CD14-positive monocyte (primary cell): ENCODE results near the gene CCDC77. TPM values are rescaled to one million over a fixed set of nuclear protein-coding genes. Genes with fewer than 3 reads are reported as not detected.
A peak's percentile ranks its signal among the peaks of the same experiment; 100 is the strongest.

Experiments used
- DNase-seq, 3 donors: peaks; one replicate each; pipeline ENCODE4 v3.0.0-alpha.2; 2011 to 2022
- H2AFZ ChIP-seq: 2 replicates; pipeline ENCODE4 v1.6.0; 2012; ENCODE audit warnings: mild to moderate bottlenecking, low read depth, low read length, inconsistent platforms; ENCODE audit not compliant: insufficient read depth, poor library complexity, severe bottlenecking
- H3K27ac ChIP-seq, 2 donors: 1 replicate in 1 of 2; 2 replicates in 1 of 2; pipeline ENCODE4 v1.5.1; 2012 to 2013; ENCODE audit warnings: low read length in 2 of 2, control low read depth in 1 of 2, inconsistent platforms in 1 of 2, low read depth in 1 of 2, mild to moderate bottlenecking in 1 of 2
- H3K27me3 ChIP-seq, 2 donors: one replicate each; pipeline versions ENCODE4 v1.6.0 to v1.6.1; 2011 to 2013; ENCODE audit warnings: low read length in 2 of 2; ENCODE audit not compliant: control insufficient read depth in 2 of 2, insufficient read depth in 2 of 2
- H3K36me3 ChIP-seq, 2 donors: replicated peaks in 1 of 2; 1 replicate in 1 of 2; 2 replicates in 1 of 2; pipeline versions ENCODE4 v1.5.1 to v1.6.1; 2012 to 2013; ENCODE audit warnings: low read length in 2 of 2, control low read depth in 1 of 2, inconsistent platforms in 1 of 2, mild to moderate bottlenecking in 1 of 2; ENCODE audit not compliant: insufficient read depth in 2 of 2, control insufficient read depth in 1 of 2
- H3K4me1 ChIP-seq, 2 donors: 1 replicate in 1 of 2; 2 replicates in 1 of 2; pipeline versions ENCODE4 v1.5.1 to v1.6.1; 2012 to 2013; ENCODE audit warnings: low read length in 2 of 2, control low read depth in 1 of 2, inconsistent platforms in 1 of 2, mild to moderate bottlenecking in 1 of 2, moderate library complexity in 1 of 2; ENCODE audit not compliant: insufficient read depth in 2 of 2, control insufficient read depth in 1 of 2
- H3K4me2 ChIP-seq: replicated peaks from 2 replicates; pipeline ENCODE3; 2012; ENCODE audit warnings: low read length, moderate library complexity, mild to moderate bottlenecking; ENCODE audit not compliant: poor library complexity, severe bottlenecking; ENCODE audit errors: extremely low read depth
- H3K4me3 ChIP-seq, 3 experiments: fragments of 200-600 bp in 1 of 3; sonication (generic) in 1 of 3; replicated peaks in 1 of 3; 1 replicate in 2 of 3; 2 replicates in 1 of 3; pipeline ENCODE4 v1.5.1; 2011 to 2013; ENCODE audit warnings: low read length in 3 of 3, mild to moderate bottlenecking in 3 of 3, control low read depth in 2 of 3, low read depth in 2 of 3, inconsistent platforms in 1 of 3, moderate library complexity in 1 of 3
- H3K79me2 ChIP-seq: 2 replicates; pipeline ENCODE4 v1.6.0; 2012; ENCODE audit warnings: mild to moderate bottlenecking, control low read depth, inconsistent platforms, low read length, moderate library complexity; ENCODE audit not compliant: insufficient read depth
- H3K9ac ChIP-seq: 2 replicates; pipeline ENCODE4 v1.6.0; 2017; ENCODE audit warnings: low read length, mild to moderate bottlenecking; ENCODE audit not compliant: insufficient read depth, poor library complexity, severe bottlenecking
- H3K9me3 ChIP-seq, 2 donors: replicated peaks in 1 of 2; 1 replicate in 1 of 2; 2 replicates in 1 of 2; pipeline versions ENCODE4 v1.5.1 to v1.6.1; 2012 to 2013; ENCODE audit warnings: low read length in 2 of 2, control low read depth in 1 of 2; ENCODE audit not compliant: control insufficient read depth in 1 of 2, insufficient read depth in 1 of 2
- H4K20me1 ChIP-seq: 2 replicates; pipeline ENCODE4 v1.6.0; 2012; ENCODE audit warnings: mild to moderate bottlenecking, low read length, control low read depth, moderate library complexity; ENCODE audit not compliant: insufficient read depth
- H3K27ac Mint-ChIP-seq, 7 donors: one replicate each; pipeline ENCODE4 v1.8.0; 2020; ENCODE audit warnings: mild to moderate bottlenecking in 7 of 7, mixed read lengths in 7 of 7, moderate library complexity in 6 of 7, inconsistent platforms in 2 of 7
- H3K27me3 Mint-ChIP-seq, 3 donors: one replicate each; pipeline ENCODE4 v1.8.0; 2021 to 2022; ENCODE audit warnings: low read depth in 3 of 3, mild to moderate bottlenecking in 3 of 3, mixed read lengths in 3 of 3, moderate library complexity in 3 of 3, inconsistent platforms in 1 of 3
- H3K36me3 Mint-ChIP-seq, 2 donors: one replicate each; pipeline ENCODE4 v1.8.0; 2020; ENCODE audit warnings: mixed read lengths in 2 of 2, inconsistent platforms in 1 of 2, mild to moderate bottlenecking in 1 of 2
- H3K4me1 Mint-ChIP-seq: one replicate; pipeline ENCODE4 v1.8.0; 2020; ENCODE audit warnings: mild to moderate bottlenecking, mixed read lengths
- H3K4me3 Mint-ChIP-seq, 2 donors: one replicate each; pipeline ENCODE4 v1.8.0; 2020; ENCODE audit warnings: mild to moderate bottlenecking in 2 of 2, mixed read lengths in 2 of 2, moderate library complexity in 1 of 2
- H3K9me3 Mint-ChIP-seq, 7 donors: one replicate each; pipeline ENCODE4 v1.8.0; 2020 to 2022; ENCODE audit warnings: mixed read lengths in 7 of 7, mild to moderate bottlenecking in 6 of 7, moderate library complexity in 6 of 7, inconsistent platforms in 2 of 7
- CTCF ChIP-seq: fragments of 200-600 bp; IDR thresholded peaks from one replicate; pipeline ENCODE4 v1.8.0; 2022; ENCODE audit warnings: antibody characterized with exemption, mild to moderate bottlenecking
- WGBS: methylation state at CpG from one replicate; pipeline ENCODE4 v1.1.5; 2013; ENCODE audit warnings: missing lambda C conversion rate; ENCODE audit not compliant: insufficient coverage; 5-methylcytosine and 5-hydroxymethylcytosine counted together
- intact Hi-C, 2 donors: fragments of 100-400 bp; cut with micrococcal nuclease; formaldehyde crosslinking; loops; one replicate each; pipeline versions ENCODE4 v1.15.0 to v1.15.1; 2023
- polyA plus RNA-seq, 3 donors: library from polyadenylated mRNA; depleted of rRNA in 1 of 3; unstranded in 2 of 3; stranded (reverse) in 1 of 3; fragments of 300-500 nt in 2 of 3; fragments of >200 nt in 1 of 3; fragmentation: Illumina TruSeq in 2 of 3; gene quantifications; 1 replicate in 2 of 3; 2 replicates in 1 of 3; pipeline ENCODE4 v1.2.3, GENCODE V29; 2012 to 2021

Gene CCDC77
- polyA plus RNA-seq, 3 donors: 4.1 to 7.7 (median 5.1) TPM

DNA sequence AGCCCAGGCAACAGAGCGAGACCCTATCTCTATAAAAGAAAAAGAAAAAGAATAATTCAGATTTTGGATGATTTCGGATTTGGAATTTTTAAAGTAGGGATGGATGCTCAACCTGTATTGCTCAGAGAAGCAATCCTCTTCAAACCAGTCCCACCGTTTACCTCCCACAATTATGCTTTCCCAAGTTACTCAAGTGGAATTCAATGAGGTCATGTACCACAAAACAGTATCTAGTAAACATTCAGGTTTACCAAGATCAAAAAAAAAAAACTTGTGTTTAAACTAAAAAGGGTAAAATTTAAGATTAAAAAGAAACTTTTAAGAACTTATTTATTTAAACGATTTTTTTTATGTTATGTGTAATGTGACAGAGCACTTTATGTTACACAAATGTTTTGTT is 14.8 kb upstream of the CCDC77 start:
- H3K9me3 Mint-ChIP-seq: peaks cover 0 to 4% (median 0%) of the 10 kb centered on the region in 7 donors
- no peak overlapping the region for H3K27ac Mint-ChIP-seq
- peak overlapping the region in 1 of 2 donors; percentile 24 for H3K27ac ChIP-seq
- H3K4me3 Mint-ChIP-seq: peak overlapping the region in 1 of 2 donors; percentile 26
- peaks cover 72% of the 10 kb centered on the region for H3K79me2 ChIP-seq
- intact Hi-C loops: no loop called here
- peaks cover 39 to 42% of the 10 kb centered on the region in 2 donors for H3K36me3 ChIP-seq
- peaks cover 0 to 3% (median 0%) of the 10 kb centered on the region in 3 donors for H3K27me3 Mint-ChIP-seq
- H3K4me3 ChIP-seq: peak overlapping the region in 1 of 3 experiments; percentile 97
- H3K27me3 ChIP-seq: no peaks in the 10 kb centered on the region
- no peaks in the 10 kb centered on the region for H3K9me3 ChIP-seq
- no peak for TF ChIP-seq CTCF
- peaks cover 25 to 38% of the 10 kb centered on the region in 2 donors for H3K4me1 ChIP-seq
- peaks cover 39 to 40% of the 10 kb centered on the region in 2 donors for H3K36me3 Mint-ChIP-seq
- peak overlapping the region; percentile 78 for H3K4me2 ChIP-seq
- no peak for DNase-seq
- WGBS: no CpG with 5 or more reads among the region's 4 CpGs
- H2AFZ ChIP-seq: no peak overlapping the region
- no peak overlapping the region for H3K9ac ChIP-seq
- peaks cover 65% of the 10 kb centered on the region for H4K20me1 ChIP-seq
- peaks cover 30% of the 10 kb centered on the region for H3K4me1 Mint-ChIP-seq

- no peak for DNase-seq
- peak overlapping the region; percentile 86 to 97 (median 97) for H3K4me3 ChIP-seq
- 0% methylated on average over 2 of the region's 2 CpGs for WGBS
- Mint-ChIP-seq H3K36me3 (peaks cover 27 to 29% of the 10 kb centered on the region in 2 donors), H3K4me1 (peaks cover 30% of the 10 kb centered on the region), H3K9me3 (peaks cover 0 to 4% (median 0%) of the 10 kb centered on the region in 7 donors), H3K27ac (peak overlapping the region; percentile 95 to 100 (median 99)), H3K4me3 (peak overlapping the region; percentile 93 to 99), H3K27me3 (peaks cover 0 to 3% (median 0%) of the 10 kb centered on the region in 3 donors)
- peak overlapping the region in 1 of 2 donors; percentile 98 for H3K27ac ChIP-seq
- TF ChIP-seq CTCF: no peak
- peaks cover 60% of the 10 kb centered on the region for H3K79me2 ChIP-seq
- H3K27me3 ChIP-seq: no peaks in the 10 kb centered on the region
- H3K36me3 ChIP-seq: peaks cover 26 to 28% of the 10 kb centered on the region in 2 donors
- intact Hi-C loops: no loop called here
- no peaks in the 10 kb centered on the region for H3K9me3 ChIP-seq
- peak overlapping the region; percentile 93 for H3K9ac ChIP-seq
- H2AFZ ChIP-seq: peak overlapping the region; percentile 93
- peaks cover 52% of the 10 kb centered on the region for H4K20me1 ChIP-seq
- H3K4me1 ChIP-seq: peaks cover 25 to 38% of the 10 kb centered on the region in 2 donors
- peak overlapping the region; percentile 78 for H3K4me2 ChIP-seq
Observed at GRCh38 chr12:388012-388411, 13.4 kb upstream of the CCDC77 start.
